ENCODE measurements around the gene B3GAT1.

GRCh38 chr11:134392953-134393615 is 19.0 kb downstream of the B3GAT1 start:
- no peak for TF ChIP-seq POLR2AphosphoS5 (IDR thresholded peaks at IDR 0.05; ENCODE audit: low read depth, low read length)
- TF ChIP-seq CTCF (IDR thresholded peaks at IDR 0.05) = no peak
- TF ChIP-seq REST (IDR thresholded peaks at IDR 0.05; ENCODE audit: insufficient read depth in 1 of 2, low read depth in 2 of 2, low read length in 1 of 2) = peak in 1 of 2 experiments; percentile 54; a peak in 1 of 4 replicates
- TF ChIP-seq SIN3A (IDR thresholded peaks at IDR 0.05; ENCODE audit: borderline replicate concordance, insufficient read depth, low read depth, low read length) = no peak
